ENCODE results near the gene CORO2B.

CORO2B gene

GRCh38 chr15:68555679-68556037 is 23.1 kb upstream of the CORO2B start:
- no peak overlapping the region for H3K4me3 ChIP-seq (ENCODE audit: low read depth, low read length)
- no peak for DNase-seq (ENCODE audit: low read depth)
- TF ChIP-seq CTCF (IDR thresholded peaks at IDR 0.05; ENCODE audit: low read depth, low read length) = no peak
- no peak for TF ChIP-seq POLR2A (IDR thresholded peaks at IDR 0.05; ENCODE audit: extremely low read depth, insufficient read length)

- H3K4me3 ChIP-seq (ENCODE audit: low read depth, low read length) = no peak overlapping the region
- DNase-seq (ENCODE audit: low read depth) = no peak
- TF ChIP-seq MAX (IDR thresholded peaks at IDR 0.05; ENCODE audit: low read depth, low read length) (no peak), CTCF (IDR thresholded peaks at IDR 0.05; ENCODE audit: low read depth, low read length) (no peak), MYC (IDR thresholded peaks at IDR 0.05; ENCODE audit: low read depth, low read length) (no peak), POLR2A (IDR thresholded peaks at IDR 0.05; ENCODE audit: extremely low read depth, insufficient read length) (no peak)
Measured at GRCh38 chr15:68556139-68556990, 22.4 kb upstream of the CORO2B start.

GRCh38 chr15:68557469-68558317 is 21.1 kb upstream of the CORO2B start:
- TF ChIP-seq MAX (IDR thresholded peaks at IDR 0.05; ENCODE audit: low read depth, low read length) (no peak), MYC (IDR thresholded peaks at IDR 0.05; ENCODE audit: low read depth, low read length) (no peak), CTCF (IDR thresholded peaks at IDR 0.05; ENCODE audit: low read depth, low read length) (no peak), POLR2A (IDR thresholded peaks at IDR 0.05; ENCODE audit: extremely low read depth, insufficient read length) (no peak)
- no peak overlapping the region for H3K4me3 ChIP-seq (ENCODE audit: low read depth, low read length)
- DNase-seq (ENCODE audit: low read depth) = no peak

GRCh38 chr15:68558318-68559305 is 20.2 kb upstream of the CORO2B start:
- DNase-seq (ENCODE audit: low read depth) = peak; percentile 37
- no peak for TF ChIP-seq MAX (IDR thresholded peaks at IDR 0.05; ENCODE audit: low read depth, low read length)
- no peak for TF ChIP-seq CTCF (IDR thresholded peaks at IDR 0.05; ENCODE audit: low read depth, low read length)
- peak overlapping the region; percentile 42 for H3K4me3 ChIP-seq (ENCODE audit: low read depth, low read length)

- TF ChIP-seq MYC (IDR thresholded peaks at IDR 0.05; ENCODE audit: low read depth, low read length) (peak; percentile 71; the same call in 1 of the 2 replicates), CTCF (IDR thresholded peaks at IDR 0.05; ENCODE audit: low read depth, low read length) (peak; percentile 72), MAX (IDR thresholded peaks at IDR 0.05; ENCODE audit: low read depth, low read length) (peak; percentile 95), POLR2A (IDR thresholded peaks at IDR 0.05; ENCODE audit: extremely low read depth, insufficient read length) (no peak)
- peak overlapping the region; percentile 42 for H3K4me3 ChIP-seq (ENCODE audit: low read depth, low read length)
- DNase-seq (ENCODE audit: low read depth) = peak; percentile 81
Measured at GRCh38 chr15:68559345-68560310, 19.2 kb upstream of the CORO2B start.
